H54 (cell line): ENCODE measurements around the gene MGMT.

Experiments used
- DNase-seq: peaks from one replicate; pipeline ENCODE4 v3.0.0; 2011; ENCODE audit warnings: low spot score, mixed read lengths; ENCODE audit not compliant: insufficient read length
- FAIRE-seq: peaks from 3 replicates; lab custom pipeline; 2011; peaks lifted over from hg19 to GRCh38; lab: Jason Lieb, UNC
- POLR2A ChIP-seq: IDR thresholded peaks from 2 replicates; pipeline ENCODE4 v1.6.1; 2011; ENCODE audit warnings: low read depth, mild to moderate bottlenecking, low read length

MGMT gene

DNA sequence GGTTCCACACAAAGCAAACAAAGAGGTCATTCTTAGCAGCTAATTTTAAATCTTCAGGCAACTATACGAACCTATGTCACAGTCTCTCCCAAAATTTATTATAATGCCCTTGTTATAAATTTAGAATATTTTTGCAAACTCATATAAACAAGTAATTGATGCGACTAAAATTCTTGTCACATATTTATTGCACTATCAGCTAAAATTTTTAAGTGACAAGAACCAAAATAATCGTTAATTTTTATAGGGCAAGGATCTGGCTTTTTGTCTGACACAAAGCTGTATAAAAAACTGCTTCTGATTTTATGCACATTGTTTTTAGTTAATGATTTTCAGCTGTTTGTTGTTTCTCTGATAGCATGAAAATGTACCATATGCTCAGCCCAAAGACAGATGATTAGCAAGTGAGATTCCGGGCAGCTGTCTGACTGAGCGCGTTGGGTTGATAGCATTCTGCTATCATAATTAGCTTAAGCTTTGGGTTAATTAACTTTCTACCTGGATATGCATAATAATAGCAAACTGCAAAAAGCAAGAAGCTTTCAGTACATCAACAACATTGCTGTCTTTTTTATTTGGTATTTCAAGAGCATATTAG, 136.0 kb downstream of the MGMT start:
- no peak for FAIRE-seq
- TF ChIP-seq POLR2A, result no peak
- no peak for DNase-seq

- no peak for DNase-seq
- FAIRE-seq, result no peak
- TF ChIP-seq POLR2A, result no peak
Observed at GRCh38 chr10:129604333-129605032, 137.4 kb downstream of the MGMT start.

DNA sequence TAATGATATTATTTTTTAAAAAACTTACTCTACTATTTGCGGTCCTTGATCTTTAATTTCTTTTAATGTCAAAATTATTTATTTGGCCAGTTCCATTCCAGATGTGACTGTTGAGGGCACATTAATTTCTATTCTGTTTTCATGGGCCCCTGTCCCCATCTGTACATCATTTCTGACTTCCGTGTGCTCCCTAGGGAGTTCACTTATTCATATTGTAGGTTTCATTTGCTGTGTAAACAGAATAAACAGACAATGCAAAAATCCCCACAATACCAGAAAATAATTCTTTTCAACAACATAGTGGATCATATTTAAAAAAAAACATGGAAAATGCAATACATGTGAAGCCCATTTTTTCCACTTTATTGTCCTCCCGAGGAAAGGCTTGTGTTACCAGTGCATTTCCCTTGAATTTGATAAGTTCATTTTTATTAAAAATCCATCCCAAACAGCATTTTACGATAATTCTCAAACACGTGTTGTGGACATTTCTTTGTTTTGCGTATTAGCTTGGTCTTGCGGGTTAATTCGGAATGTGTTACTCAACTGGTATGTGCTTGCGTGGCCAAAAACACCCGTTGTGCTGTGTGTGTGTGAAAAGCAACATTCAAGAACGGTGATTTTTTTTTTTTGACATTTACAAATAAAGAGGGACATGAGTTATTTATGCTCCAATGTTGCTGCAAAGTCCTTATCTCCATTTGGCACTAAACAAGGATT, 138.4 kb downstream of the MGMT start:
- FAIRE-seq, result no peak
- TF ChIP-seq POLR2A, result no peak
- no peak for DNase-seq

GRCh38 chr10:129605986-129606518, 139.0 kb downstream of the MGMT start:
- TF ChIP-seq POLR2A, result no peak
- no peak for FAIRE-seq
- DNase-seq, result no peak

DNA sequence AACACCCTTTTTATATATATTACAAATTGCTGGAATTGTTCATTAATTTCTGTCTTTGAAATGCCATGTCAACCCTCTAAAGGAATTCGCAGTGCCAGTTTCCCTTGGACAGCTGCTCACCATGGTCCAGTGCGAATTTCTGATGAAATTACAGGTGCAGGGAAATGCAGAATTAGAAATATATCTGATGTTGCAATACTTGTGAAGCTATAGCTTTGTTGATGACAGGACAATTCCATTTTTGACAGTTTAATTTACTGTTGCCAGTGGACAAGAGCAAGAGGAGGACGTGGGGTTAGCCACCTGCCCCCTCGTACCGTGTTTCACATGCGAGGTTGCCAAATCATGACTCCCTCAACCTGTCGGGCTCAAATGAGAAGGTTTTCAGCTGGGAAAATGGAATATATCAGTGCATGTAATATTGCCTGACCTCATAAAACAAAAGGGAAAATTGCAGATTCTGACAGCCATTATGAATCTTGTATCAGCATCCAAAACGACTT, 140.6 kb downstream of the MGMT start:
- FAIRE-seq (no peak), DNase-seq (no peak)
- no peak for TF ChIP-seq POLR2A

- no peak for TF ChIP-seq POLR2A
- FAIRE-seq (no peak), DNase-seq (no peak)
Observed at GRCh38 chr10:129608653-129609052, 141.6 kb downstream of the MGMT start.

- no peak for FAIRE-seq
Observed at GRCh38 chr10:129609551-129609950, 142.5 kb downstream of the MGMT start.

DNA sequence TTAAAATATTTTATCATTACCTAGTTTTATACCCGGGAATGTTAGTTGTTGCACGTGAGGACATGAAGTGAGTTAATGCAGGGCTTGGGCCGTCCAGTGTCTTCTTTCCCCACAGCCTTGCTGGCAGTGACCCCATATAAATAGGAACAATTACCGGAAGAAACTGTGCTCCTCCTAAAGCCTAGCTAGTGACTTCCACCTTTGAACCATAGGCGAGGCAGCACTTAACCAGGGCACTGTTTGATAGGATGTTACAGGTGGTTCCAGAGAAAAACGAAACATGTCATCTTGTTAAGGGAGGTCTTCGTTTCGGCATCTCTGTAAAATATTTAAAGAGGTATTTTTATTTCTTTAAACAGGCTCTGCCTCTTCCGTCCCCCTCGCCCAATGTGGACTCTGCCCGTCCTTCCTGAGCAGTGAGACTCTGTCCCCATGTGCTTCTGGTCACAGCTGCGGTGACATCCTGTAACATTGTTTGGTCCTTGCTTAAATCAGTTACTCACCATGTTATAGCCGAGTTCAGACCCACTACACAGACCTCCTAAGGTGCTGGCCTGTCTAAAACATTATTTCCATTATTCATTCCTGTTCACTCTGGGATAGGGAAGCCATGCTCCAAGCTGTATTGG, 145.6 kb downstream of the MGMT start:
- FAIRE-seq (no peak), DNase-seq (no peak)
- no peak for TF ChIP-seq POLR2A

More at GRCh38 chr10:129609551-129609950, 142.5 kb downstream of the MGMT start:
- no peak for TF ChIP-seq POLR2A
- DNase-seq, result no peak

GRCh38 chr10:129613377-129613980, 146.4 kb downstream of the MGMT start:
- no peak for TF ChIP-seq POLR2A
- FAIRE-seq (no peak), DNase-seq (no peak)

- TF ChIP-seq POLR2A, result no peak
- FAIRE-seq (no peak), DNase-seq (no peak)
Observed at GRCh38 chr10:129614341-129614740, 147.3 kb downstream of the MGMT start.

DNA sequence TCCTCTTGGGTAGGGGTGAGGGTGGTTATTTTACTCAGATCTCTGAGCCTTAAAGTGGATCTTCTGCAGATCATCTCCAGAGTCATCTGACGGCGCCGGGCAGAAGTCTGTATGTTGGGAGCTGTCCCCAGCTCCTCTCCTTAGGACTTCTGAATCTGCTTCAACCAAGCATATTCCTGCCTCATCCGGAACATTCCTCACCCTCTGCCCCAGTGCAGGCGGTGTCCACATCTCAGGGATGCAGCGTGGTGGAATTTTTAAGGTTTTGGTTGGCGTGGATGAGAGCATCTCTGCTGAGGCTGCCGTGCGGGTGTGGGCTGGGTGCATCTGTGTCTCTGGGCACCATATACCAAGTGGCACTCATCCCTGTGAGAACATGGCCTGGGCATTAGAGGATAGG, 148.3 kb downstream of the MGMT start:
- DNase-seq (no peak), FAIRE-seq (no peak)
- TF ChIP-seq POLR2A, result no peak

GRCh38 chr10:129615921-129616525, 149.0 kb downstream of the MGMT start:
- TF ChIP-seq POLR2A, result no peak
- DNase-seq, result no peak
- FAIRE-seq, result no peak

GRCh38 chr10:129617768-129618167, 150.7 kb downstream of the MGMT start:
- FAIRE-seq, result no peak
- no peak for TF ChIP-seq POLR2A
- no peak for DNase-seq
